HG03575 (cell line): Measurements from ENCODE around the gene FLT3LG.

ENCODE experiments used
- ATAC-seq: cut with Tn5 transposase; IDR thresholded peaks from one replicate; pipeline ENCODE4 v1.9.1; 2021; ENCODE audit not compliant: unreplicated experiment, insufficient number of reproducible peaks, low FRiP score; ENCODE audit errors: extremely low read depth

The FLT3LG gene

GRCh38 chr19:49473868-49474541 lies at the start of gene FLT3LG:
Gene FLT3LG (plus strand): TSS chr19:49474215. CDS start chr19:49474640, 425 bp downstream.
- no peak for ATAC-seq

GRCh38 chr19:49425178-49425577 lies 48.8 kb upstream of the FLT3LG start, which contains the start of gene GFY:
Gene GFY (plus strand): TSS chr19:49425388. CDS start chr19:49426431, 1,043 bp downstream.
- ATAC-seq: no peak

GRCh38 chr19:49425922-49426592 lies 48.0 kb upstream of the FLT3LG start:
- ATAC-seq: no peak

- ATAC-seq: no peak
Measured at GRCh38 chr19:49427339-49427738, 46.7 kb upstream of the FLT3LG start.

GRCh38 chr19:49427855-49428546 lies 46.0 kb upstream of the FLT3LG start:
- ATAC-seq: no peak

GRCh38 chr19:49428547-49429451 lies 45.2 kb upstream of the FLT3LG start:
- ATAC-seq: no peak

- ATAC-seq: no peak
Measured at GRCh38 chr19:49430172-49430677, 43.8 kb upstream of the FLT3LG start.

GRCh38 chr19:49430678-49431329 lies 43.2 kb upstream of the FLT3LG start:
- no peak for ATAC-seq

GRCh38 chr19:49431330-49431749 lies 42.7 kb upstream of the FLT3LG start:
- ATAC-seq: no peak

GRCh38 chr19:49432141-49433073 lies 41.6 kb upstream of the FLT3LG start:
- ATAC-seq: no peak

- ATAC-seq: no peak
Measured at GRCh38 chr19:49433240-49433901, 40.6 kb upstream of the FLT3LG start.

- no peak for ATAC-seq
Measured at GRCh38 chr19:49434907-49435583, 39.0 kb upstream of the FLT3LG start.

- no peak for ATAC-seq
Measured at GRCh38 chr19:49435670-49436069, 38.3 kb upstream of the FLT3LG start.

- ATAC-seq: no peak
Measured at GRCh38 chr19:49436381-49437017, 37.5 kb upstream of the FLT3LG start.

- ATAC-seq: no peak
Measured at GRCh38 chr19:49437231-49437630, 36.8 kb upstream of the FLT3LG start.

GRCh38 chr19:49438261-49438660 lies 35.8 kb upstream of the FLT3LG start:
- ATAC-seq: no peak
